Esophagus squamous epithelium (tissue), 4 donors: ENCODE data around the gene SMARCA1.

ENCODE experiments used
- CTCF ChIP-seq, 6 experiments: fragments of 450-650 bp in 4 of 6; fragments of 200-600 bp in 2 of 6; sonication (generic) in 2 of 6; IDR thresholded peaks; one replicate each; pipeline ENCODE4 v1.5.1; 2016 to 2019; ENCODE audit warnings: antibody characterized with exemption in 6 of 6, mild to moderate bottlenecking in 4 of 6, moderate library complexity in 4 of 6
- POLR2A ChIP-seq, 4 donors: fragments of 450-650 bp; IDR thresholded peaks; one replicate each; pipeline ENCODE4 v1.6.1; 2017; ENCODE audit warnings: antibody characterized with exemption in 4 of 4, mild to moderate bottlenecking in 4 of 4, moderate library complexity in 3 of 4

GRCh38 chrX:129544780-129545179 lies 21.5 kb upstream of the SMARCA1 start:
- TF ChIP-seq CTCF (IDR thresholded peaks at IDR 0.05), result no peak
- TF ChIP-seq POLR2A (IDR thresholded peaks at IDR 0.05), result no peak
